ENCODE measurements around the gene TPM3.
"Not testable (repeated sequence)": the region's sequence is repeated elsewhere in the genome, so short reads cannot be mapped to it uniquely, and the experiment has no call there.

The TPM3 gene

DNA sequence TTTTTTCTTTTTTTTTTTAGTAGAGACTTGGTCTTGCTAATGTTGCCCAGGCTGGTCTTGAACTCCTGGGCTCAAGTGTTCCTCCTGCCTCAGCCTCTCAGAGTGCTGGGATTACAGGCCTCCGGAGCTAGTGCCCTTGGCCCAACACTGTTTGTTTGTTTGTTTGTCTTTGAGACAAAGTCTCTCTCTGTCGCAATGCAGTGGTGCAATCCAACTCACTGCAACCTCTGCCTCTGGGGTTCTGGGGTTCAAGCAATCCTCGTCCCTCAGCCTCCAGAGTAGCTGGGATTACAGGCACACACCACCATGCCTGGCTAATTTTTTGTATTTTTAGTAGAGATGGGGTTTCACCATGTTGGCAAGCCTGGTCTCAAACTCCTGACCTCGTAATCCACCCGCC, 44.4 kb downstream of the TPM3 start:
- H3K9me3 ChIP-seq (ENCODE audit: control insufficient read depth, insufficient read depth, low read length); H3K27me3 ChIP-seq (ENCODE audit: control insufficient read depth, insufficient read depth, low read length); H3K27ac ChIP-seq (ENCODE audit: low read length); DNase-seq (ENCODE audit: low read depth, low spot score); H3K4me3 ChIP-seq (ENCODE audit: low read length); H3K4me1 ChIP-seq (ENCODE audit: control insufficient read depth, insufficient read depth, low read length); H3K36me3 ChIP-seq (ENCODE audit: control insufficient read depth, insufficient read depth, low read length): not testable (repeated sequence)
- no CpG with 5 or more reads among the region's 5 CpGs for WGBS (ENCODE audit: insufficient coverage, insufficient read length)

- H3K27ac ChIP-seq (ENCODE audit: low read length), result no peak overlapping the region
- no CpG with 5 or more reads among the region's 2 CpGs for WGBS (ENCODE audit: insufficient coverage, insufficient read length)
- no peak for DNase-seq (ENCODE audit: low read depth, low spot score)
- no peaks in the 10 kb centered on the region for H3K36me3 ChIP-seq (ENCODE audit: control insufficient read depth, insufficient read depth, low read length)
- H3K27me3 ChIP-seq (ENCODE audit: control insufficient read depth, insufficient read depth, low read length), result no peaks in the 10 kb centered on the region
- no peaks in the 10 kb centered on the region for H3K4me1 ChIP-seq (ENCODE audit: control insufficient read depth, insufficient read depth, low read length)
- H3K4me3 ChIP-seq (ENCODE audit: low read length), result no peak overlapping the region
- H3K9me3 ChIP-seq (ENCODE audit: control insufficient read depth, insufficient read depth, low read length), result no peaks in the 10 kb centered on the region
These were observed 45.9 kb downstream of the TPM3 start for GRCh38 chr1:154145986-154146385.

DNA sequence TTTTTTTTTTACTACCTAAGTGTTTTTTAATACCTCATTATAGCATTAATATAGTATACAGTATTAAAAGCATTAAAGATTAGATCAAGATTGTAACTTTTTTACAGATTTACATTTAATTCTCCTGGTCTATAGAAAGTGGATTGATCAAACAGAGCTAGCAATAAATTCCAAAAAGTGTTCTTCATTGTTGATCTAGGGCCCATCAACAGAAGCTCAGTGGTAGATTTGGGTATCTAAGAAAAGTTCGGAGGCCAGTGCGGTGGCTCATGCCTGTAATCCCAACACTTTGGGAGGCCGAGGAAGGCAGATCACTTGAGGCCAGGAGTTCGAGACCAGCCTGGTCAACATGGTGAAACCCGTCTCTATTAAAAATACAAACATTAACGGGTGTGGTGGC, 49.5 kb downstream of the TPM3 start:
- no CpG with 5 or more reads among the region's 6 CpGs for WGBS (ENCODE audit: insufficient coverage, insufficient read length)
- DNase-seq (ENCODE audit: low read depth, low spot score), result no peak

GRCh38 chr1:154141240-154141639, 50.7 kb downstream of the TPM3 start:
- H3K4me3 ChIP-seq (ENCODE audit: low read length), result no peak overlapping the region
- no peaks in the 10 kb centered on the region for H3K36me3 ChIP-seq (ENCODE audit: control insufficient read depth, insufficient read depth, low read length)
- no CpG with 5 or more reads among the region's 3 CpGs for WGBS (ENCODE audit: insufficient coverage, insufficient read length)
- H3K27ac ChIP-seq (ENCODE audit: low read length), result no peak overlapping the region
- no peaks in the 10 kb centered on the region for H3K9me3 ChIP-seq (ENCODE audit: control insufficient read depth, insufficient read depth, low read length)
- H3K4me1 ChIP-seq (ENCODE audit: control insufficient read depth, insufficient read depth, low read length), result no peaks in the 10 kb centered on the region
- H3K27me3 ChIP-seq (ENCODE audit: control insufficient read depth, insufficient read depth, low read length), result no peaks in the 10 kb centered on the region
- no peak for DNase-seq (ENCODE audit: low read depth, low spot score)

More for the DNA sequence above, 49.5 kb downstream of the TPM3 start:
- Histone ChIP-seq H3K27ac (ENCODE audit: low read length) (no peak overlapping the region), H3K27me3 (ENCODE audit: control insufficient read depth, insufficient read depth, low read length) (no peaks in the 10 kb centered on the region), H3K9me3 (ENCODE audit: control insufficient read depth, insufficient read depth, low read length) (no peaks in the 10 kb centered on the region), H3K4me3 (ENCODE audit: low read length) (no peak overlapping the region), H3K4me1 (ENCODE audit: control insufficient read depth, insufficient read depth, low read length) (no peaks in the 10 kb centered on the region), H3K36me3 (ENCODE audit: control insufficient read depth, insufficient read depth, low read length) (no peaks in the 10 kb centered on the region)

DNA sequence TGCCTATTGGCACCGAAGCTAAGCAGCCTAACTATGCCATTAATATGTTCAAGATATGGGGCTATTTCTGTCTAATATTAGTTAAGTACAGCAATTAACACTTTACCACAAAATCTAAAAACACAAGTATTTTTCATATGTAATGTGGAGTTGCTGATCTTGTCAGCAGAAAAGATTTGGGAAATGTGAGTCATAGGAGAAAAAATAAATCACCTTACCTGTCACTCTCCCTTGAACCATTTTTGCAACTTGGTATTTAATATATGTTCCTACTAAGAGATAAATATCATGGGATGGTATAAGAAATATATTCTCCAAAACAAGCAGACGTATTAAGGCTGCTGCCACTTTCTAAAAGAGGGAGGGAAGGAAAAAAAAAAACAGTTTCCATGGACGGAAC, 54.0 kb downstream of the TPM3 start:
- H3K27me3 ChIP-seq (ENCODE audit: control insufficient read depth, insufficient read depth, low read length), result no peaks in the 10 kb centered on the region
- H3K36me3 ChIP-seq (ENCODE audit: control insufficient read depth, insufficient read depth, low read length), result no peaks in the 10 kb centered on the region
- H3K4me1 ChIP-seq (ENCODE audit: control insufficient read depth, insufficient read depth, low read length), result no peaks in the 10 kb centered on the region
- DNase-seq (ENCODE audit: low read depth, low spot score), result no peak
- no peak overlapping the region for H3K27ac ChIP-seq (ENCODE audit: low read length)
- no CpG with 5 or more reads among the region's 3 CpGs for WGBS (ENCODE audit: insufficient coverage, insufficient read length)
- no peak overlapping the region for H3K4me3 ChIP-seq (ENCODE audit: low read length)
- H3K9me3 ChIP-seq (ENCODE audit: control insufficient read depth, insufficient read depth, low read length), result no peaks in the 10 kb centered on the region

GRCh38 chr1:154133256-154133655, 58.6 kb downstream of the TPM3 start:
- DNase-seq (ENCODE audit: low read depth, low spot score), result no peak
- Histone ChIP-seq H3K4me3 (ENCODE audit: low read length) (no peak overlapping the region), H3K27me3 (ENCODE audit: control insufficient read depth, insufficient read depth, low read length) (no peaks in the 10 kb centered on the region), H3K27ac (ENCODE audit: low read length) (no peak overlapping the region), H3K36me3 (ENCODE audit: control insufficient read depth, insufficient read depth, low read length) (no peaks in the 10 kb centered on the region), H3K9me3 (ENCODE audit: control insufficient read depth, insufficient read depth, low read length) (no peaks in the 10 kb centered on the region), H3K4me1 (ENCODE audit: control insufficient read depth, insufficient read depth, low read length) (no peaks in the 10 kb centered on the region)
- WGBS (ENCODE audit: insufficient coverage, insufficient read length), result no CpG with 5 or more reads among the region's 2 CpGs

DNA sequence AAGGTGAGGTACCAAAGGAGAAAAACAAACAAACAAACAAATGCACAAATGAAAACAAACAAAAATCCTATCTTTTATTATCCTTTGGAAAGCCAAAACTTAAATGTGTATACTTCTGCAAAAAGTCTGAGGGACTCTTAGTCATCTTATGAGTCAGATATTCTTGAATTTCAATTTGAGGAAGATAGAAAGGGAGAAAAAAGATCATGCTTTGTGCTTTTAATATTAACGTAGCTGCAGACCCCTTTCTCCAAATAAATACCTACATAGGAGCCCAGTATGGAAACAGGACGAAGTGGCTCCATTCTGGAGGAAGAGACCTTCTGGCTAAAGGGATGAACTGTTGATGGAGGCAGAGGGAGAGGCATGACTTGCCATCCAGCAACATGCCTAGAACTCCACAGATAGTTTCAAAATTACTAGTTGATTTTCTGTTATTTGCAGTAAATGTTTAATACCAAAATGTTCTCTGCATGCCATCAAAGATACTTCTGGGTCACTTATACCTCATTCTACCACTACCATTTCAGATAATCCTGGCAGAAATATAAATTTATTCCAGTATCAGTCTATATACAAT, 62.4 kb downstream of the TPM3 start:
- Histone ChIP-seq H3K36me3 (ENCODE audit: control insufficient read depth, insufficient read depth, low read length) (no peaks in the 10 kb centered on the region), H3K27me3 (ENCODE audit: control insufficient read depth, insufficient read depth, low read length) (no peaks in the 10 kb centered on the region), H3K4me3 (ENCODE audit: low read length) (no peak overlapping the region), H3K4me1 (ENCODE audit: control insufficient read depth, insufficient read depth, low read length) (no peaks in the 10 kb centered on the region), H3K9me3 (ENCODE audit: control insufficient read depth, insufficient read depth, low read length) (no peaks in the 10 kb centered on the region), H3K27ac (ENCODE audit: low read length) (no peak overlapping the region)
- DNase-seq (ENCODE audit: low read depth, low spot score), result no peak
- WGBS (ENCODE audit: insufficient coverage, insufficient read length), result no CpG with 5 or more reads among the region's 2 CpGs

DNA sequence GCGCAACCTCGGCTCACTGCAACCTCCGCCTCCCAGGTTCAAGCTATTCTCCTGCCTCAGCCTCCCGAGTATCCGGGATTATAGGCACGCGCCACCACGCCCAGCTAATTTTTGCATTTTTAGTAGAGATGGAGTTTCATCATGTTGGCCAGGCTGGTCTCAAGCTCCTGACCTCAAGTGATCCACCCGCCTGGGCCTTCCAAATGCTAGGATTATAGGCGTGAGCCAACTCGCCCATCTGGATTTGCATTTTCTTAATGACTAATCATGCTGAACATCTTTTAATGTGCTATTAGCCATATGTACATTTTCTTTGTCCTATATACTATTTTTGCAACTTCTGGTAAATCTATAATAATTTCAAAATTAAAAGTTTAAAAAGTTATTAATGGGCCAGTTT, 68.7 kb downstream of the TPM3 start:
- DNase-seq (ENCODE audit: low read depth, low spot score); H3K27me3 ChIP-seq (ENCODE audit: control insufficient read depth, insufficient read depth, low read length); H3K4me3 ChIP-seq (ENCODE audit: low read length); H3K36me3 ChIP-seq (ENCODE audit: control insufficient read depth, insufficient read depth, low read length); H3K9me3 ChIP-seq (ENCODE audit: control insufficient read depth, insufficient read depth, low read length); H3K27ac ChIP-seq (ENCODE audit: low read length); H3K4me1 ChIP-seq (ENCODE audit: control insufficient read depth, insufficient read depth, low read length): not testable (repeated sequence)
- WGBS (ENCODE audit: insufficient coverage, insufficient read length), result no CpG with 5 or more reads among the region's 11 CpGs

DNA sequence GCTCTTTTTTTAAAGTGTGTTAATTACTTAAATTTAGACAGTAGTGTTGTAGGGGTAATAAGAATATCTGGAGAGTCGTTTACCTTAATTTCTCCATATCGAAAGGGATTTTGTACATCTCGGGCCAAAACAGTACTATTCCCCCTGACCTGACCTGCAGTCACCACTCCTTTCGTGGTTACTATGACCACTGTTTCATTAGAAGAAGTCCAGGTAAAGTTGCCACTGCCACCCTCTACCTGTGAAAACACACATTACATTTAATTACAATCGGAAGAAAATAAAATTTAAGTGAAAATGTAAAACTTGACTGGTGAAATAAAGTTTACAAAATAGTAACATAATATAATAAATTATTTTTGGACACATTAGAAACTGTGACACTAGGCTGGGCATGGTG, 74.3 kb downstream of the TPM3 start:
- DNase-seq (ENCODE audit: low read depth, low spot score), result no peak
- Histone ChIP-seq H3K9me3 (ENCODE audit: control insufficient read depth, insufficient read depth, low read length) (no peaks in the 10 kb centered on the region), H3K4me3 (ENCODE audit: low read length) (no peak overlapping the region), H3K27me3 (ENCODE audit: control insufficient read depth, insufficient read depth, low read length) (no peaks in the 10 kb centered on the region), H3K27ac (ENCODE audit: low read length) (no peak overlapping the region), H3K36me3 (ENCODE audit: control insufficient read depth, insufficient read depth, low read length) (no peaks in the 10 kb centered on the region), H3K4me1 (ENCODE audit: control insufficient read depth, insufficient read depth, low read length) (no peaks in the 10 kb centered on the region)
- no CpG with 5 or more reads among the region's 5 CpGs for WGBS (ENCODE audit: insufficient coverage, insufficient read length)

- H3K27ac ChIP-seq (ENCODE audit: low read length), result no peak overlapping the region
- no peak overlapping the region for H3K4me3 ChIP-seq (ENCODE audit: low read length)
- no peak for DNase-seq (ENCODE audit: low read depth, low spot score)
- H3K4me1 ChIP-seq (ENCODE audit: control insufficient read depth, insufficient read depth, low read length), result no peaks in the 10 kb centered on the region
- H3K36me3 ChIP-seq (ENCODE audit: control insufficient read depth, insufficient read depth, low read length), result no peaks in the 10 kb centered on the region
- no peaks in the 10 kb centered on the region for H3K27me3 ChIP-seq (ENCODE audit: control insufficient read depth, insufficient read depth, low read length)
- H3K9me3 ChIP-seq (ENCODE audit: control insufficient read depth, insufficient read depth, low read length), result no peaks in the 10 kb centered on the region
- WGBS (ENCODE audit: insufficient coverage, insufficient read length), result no CpG with 5 or more reads among the region's 1 CpG
These were observed 76.7 kb downstream of the TPM3 start for GRCh38 chr1:154115180-154115579.
